Adrenal gland (tissue), 5 donors: Measurements from ENCODE around the gene PATJ.

ENCODE experiments used
- CTCF ChIP-seq, 6 experiments: fragments of 450-650 bp in 4 of 6; fragments of 200-600 bp in 2 of 6; sonication (generic) in 1 of 6; IDR thresholded peaks; 1 replicate in 5 of 6; 2 replicates in 1 of 6; pipeline versions ENCODE4 v1.5.1 to v1.8.0; 2016 to 2021; ENCODE audit warnings: antibody characterized with exemption in 6 of 6, mild to moderate bottlenecking in 2 of 6, moderate library complexity in 1 of 6
- POLR2A ChIP-seq, 2 donors: fragments of 450-650 bp; IDR thresholded peaks; one replicate each; pipeline ENCODE4 v1.6.1; 2017; ENCODE audit warnings: antibody characterized with exemption in 2 of 2, mild to moderate bottlenecking in 2 of 2, moderate library complexity in 1 of 2
- donor health status: DM: no; HTN: no; CAD: no.

- TF ChIP-seq CTCF (IDR thresholded peaks at IDR 0.05) (no peak), POLR2A (IDR thresholded peaks at IDR 0.05) (no peak)
Observed at GRCh38 chr1:61732726-61733125, 9.6 kb upstream of the PATJ start.
